H9 (cell line): Measurements from ENCODE around the gene USP22. TPM values are rescaled to one million over a fixed set of nuclear protein-coding genes. Genes with fewer than 3 reads are reported as not detected.

Source experiments
- DNase-seq: peaks from one replicate; pipeline ENCODE4 v3.0.0-alpha.2; 2017
- H2AFZ ChIP-seq: one replicate; pipeline ENCODE4 v1.6.1; 2013; ENCODE audit warnings: mild to moderate bottlenecking, low read length, control low read depth, moderate library complexity
- H2AK5ac ChIP-seq: 2 replicates; pipeline ENCODE4 v1.6.1; 2013; ENCODE audit warnings: low read length, control low read depth, mixed read lengths; ENCODE audit not compliant: insufficient read length
- H2BK120ac ChIP-seq: one replicate; pipeline ENCODE4 v1.6.1; 2013; ENCODE audit warnings: low read depth, mild to moderate bottlenecking, low read length, control low read depth, inconsistent platforms; ENCODE audit not compliant: poor library complexity, severe bottlenecking
- H2BK12ac ChIP-seq: 2 replicates; pipeline ENCODE4 v1.6.1; 2013; ENCODE audit warnings: low read length, control low read depth, mixed read lengths, low read depth; ENCODE audit not compliant: insufficient read length
- H2BK15ac ChIP-seq: 2 replicates; pipeline ENCODE4 v1.6.1; 2013; ENCODE audit warnings: low read depth, low read length, control low read depth
- H2BK20ac ChIP-seq: one replicate; pipeline ENCODE4 v1.6.1; 2013; ENCODE audit warnings: low read depth, mild to moderate bottlenecking, low read length, control low read depth, inconsistent platforms; ENCODE audit not compliant: poor library complexity, severe bottlenecking
- H2BK5ac ChIP-seq: 2 replicates; pipeline ENCODE4 v1.6.1; 2013; ENCODE audit warnings: low read length, control low read depth, mixed read lengths; ENCODE audit not compliant: insufficient read length
- H3K14ac ChIP-seq: 2 replicates; pipeline ENCODE4 v1.6.1; 2013; ENCODE audit warnings: low read length, control low read depth; ENCODE audit not compliant: insufficient read depth
- H3K18ac ChIP-seq: 2 replicates; pipeline ENCODE4 v1.6.1; 2013; ENCODE audit warnings: low read depth, mild to moderate bottlenecking, mixed read lengths, low read length, control low read depth; ENCODE audit not compliant: insufficient read length
- H3K23ac ChIP-seq: 2 replicates; pipeline ENCODE4 v1.6.1; 2013; ENCODE audit warnings: low read length, control low read depth, mixed read lengths, low read depth; ENCODE audit not compliant: insufficient read length
- H3K23me2 ChIP-seq: 2 replicates; pipeline ENCODE4 v1.6.1; 2013; ENCODE audit warnings: low read depth, mild to moderate bottlenecking, mixed read lengths, low read length, control low read depth; ENCODE audit not compliant: insufficient read length, poor library complexity, severe bottlenecking
- H3K27ac ChIP-seq: 2 replicates; pipeline ENCODE4 v1.5.1; 2013; ENCODE audit warnings: low read length, control low read depth, mixed read lengths, low read depth; ENCODE audit not compliant: insufficient read length
- H3K27me3 ChIP-seq: 2 replicates; pipeline ENCODE4 v1.6.1; 2013; ENCODE audit warnings: low read length, control low read depth, inconsistent platforms; ENCODE audit not compliant: insufficient read depth
- H3K4ac ChIP-seq: 2 replicates; pipeline ENCODE4 v1.6.1; 2013; ENCODE audit warnings: low read depth, mild to moderate bottlenecking, control low read depth, inconsistent platforms, low read length, moderate library complexity
- H3K4me1 ChIP-seq: 2 replicates; pipeline ENCODE4 v1.6.1; 2013; ENCODE audit warnings: low read length, control low read depth, inconsistent platforms; ENCODE audit not compliant: insufficient read depth
- H3K4me2 ChIP-seq: 2 replicates; pipeline ENCODE4 v1.6.1; 2013; ENCODE audit warnings: low read length, control low read depth, mixed read lengths; ENCODE audit not compliant: insufficient read length, insufficient read depth
- H3K56ac ChIP-seq: 2 replicates; pipeline ENCODE4 v1.6.1; 2013; ENCODE audit warnings: low read depth, mild to moderate bottlenecking, mixed read lengths, low read length, control low read depth; ENCODE audit not compliant: insufficient read length
- H3K79me1 ChIP-seq: 2 replicates; pipeline ENCODE4 v1.6.1; 2013; ENCODE audit warnings: low read depth, mild to moderate bottlenecking, moderate library complexity, low read length, control low read depth, inconsistent platforms; ENCODE audit not compliant: insufficient read depth, poor library complexity, severe bottlenecking
- H3K79me2 ChIP-seq: 2 replicates; pipeline ENCODE4 v1.6.1; 2013; ENCODE audit warnings: low read length, control low read depth, inconsistent platforms; ENCODE audit not compliant: insufficient read depth
- H3K9ac ChIP-seq: 2 replicates; pipeline ENCODE4 v1.6.1; 2013; ENCODE audit warnings: low read length, control low read depth, mixed read lengths; ENCODE audit not compliant: insufficient read length; ENCODE audit errors: extremely low read depth
- H3K9me3 ChIP-seq: one replicate; pipeline ENCODE4 v1.6.1; 2013; ENCODE audit warnings: low read depth, low read length, inconsistent platforms; ENCODE audit not compliant: control insufficient read depth
- H3T11ph ChIP-seq: one replicate; pipeline ENCODE4 v1.6.1; 2013; ENCODE audit warnings: mild to moderate bottlenecking, low read length, control low read depth, inconsistent platforms
- H4K20me1 ChIP-seq: one replicate; pipeline ENCODE4 v1.6.1; 2013; ENCODE audit not compliant: control insufficient read depth, insufficient read length, insufficient read depth
- H4K5ac ChIP-seq: 2 replicates; pipeline ENCODE4 v1.6.1; 2013; ENCODE audit warnings: low read depth, mild to moderate bottlenecking, mixed read lengths, low read length, control low read depth; ENCODE audit not compliant: insufficient read length
- H4K8ac ChIP-seq: replicated peaks from 2 replicates; pipeline ENCODE4 v1.6.1; 2013; ENCODE audit warnings: low read length, control low read depth, mixed read lengths, low read depth; ENCODE audit not compliant: insufficient read length
- H4K91ac ChIP-seq: 2 replicates; pipeline ENCODE4 v1.6.1; 2013; ENCODE audit warnings: low read depth, mild to moderate bottlenecking, moderate library complexity, mixed read lengths, low read length, control low read depth; ENCODE audit not compliant: insufficient read length
- H3K27ac Mint-ChIP-seq, 3 experiments: 2 replicates in 2 of 3; 3 replicates in 1 of 3; pipeline ENCODE4 v1.8.0; 2020 to 2021; ENCODE audit warnings: mixed read lengths in 3 of 3, mild to moderate bottlenecking in 1 of 3, moderate library complexity in 1 of 3
- H3K27me3 Mint-ChIP-seq: 2 replicates; pipeline ENCODE4 v1.8.0; 2021; ENCODE audit warnings: low read depth, mild to moderate bottlenecking, moderate library complexity, mixed read lengths
- H3K36me3 Mint-ChIP-seq, 3 experiments: 2 replicates in 2 of 3; 3 replicates in 1 of 3; pipeline ENCODE4 v1.8.0; 2020 to 2021; ENCODE audit warnings: low read depth in 3 of 3, mixed read lengths in 3 of 3; ENCODE audit not compliant: insufficient read depth in 1 of 3
- H3K4me1 Mint-ChIP-seq, 2 experiments: 2 replicates each; pipeline ENCODE4 v1.8.0; 2020; ENCODE audit warnings: mixed read lengths in 2 of 2
- H3K4me3 Mint-ChIP-seq, 2 experiments: 2 replicates in 1 of 2; 3 replicates in 1 of 2; pipeline ENCODE4 v1.8.0; 2020 to 2021; ENCODE audit warnings: mild to moderate bottlenecking in 2 of 2, mixed read lengths in 2 of 2, moderate library complexity in 1 of 2
- H3K9me3 Mint-ChIP-seq, 2 experiments: 2 replicates in 1 of 2; 3 replicates in 1 of 2; pipeline ENCODE4 v1.8.0; 2020; ENCODE audit warnings: mild to moderate bottlenecking in 2 of 2, mixed read lengths in 2 of 2, moderate library complexity in 1 of 2
- WGBS: extraction: QIAGEN DNeasy Blood & Tissue Kit; methylation state at CpG from one replicate; pipeline ENCODE4 v1.1.7; 2013; ENCODE audit warnings: missing lambda C conversion rate, low lambda C conversion rate, mixed read lengths; ENCODE audit not compliant: insufficient read length; ENCODE audit errors: extremely low coverage; 5-methylcytosine and 5-hydroxymethylcytosine counted together
- total RNA-seq: library from RNA; stranded (reverse); gene quantifications from 2 replicates; pipeline ENCODE4 v1.2.1, GENCODE V29; 2021
- TF ChIP-seq, protein P1 (sequence below): fragments of 200-600 bp; sonication (generic); conservative IDR thresholded peaks from 3 replicates; pipeline ENCODE4 v1.8.0; 2021; ENCODE audit warnings: antibody characterized with exemption, mild to moderate bottlenecking

Gene USP22
- total RNA-seq, 1 experiment from 2014 or later, result 345 TPM

DNA sequence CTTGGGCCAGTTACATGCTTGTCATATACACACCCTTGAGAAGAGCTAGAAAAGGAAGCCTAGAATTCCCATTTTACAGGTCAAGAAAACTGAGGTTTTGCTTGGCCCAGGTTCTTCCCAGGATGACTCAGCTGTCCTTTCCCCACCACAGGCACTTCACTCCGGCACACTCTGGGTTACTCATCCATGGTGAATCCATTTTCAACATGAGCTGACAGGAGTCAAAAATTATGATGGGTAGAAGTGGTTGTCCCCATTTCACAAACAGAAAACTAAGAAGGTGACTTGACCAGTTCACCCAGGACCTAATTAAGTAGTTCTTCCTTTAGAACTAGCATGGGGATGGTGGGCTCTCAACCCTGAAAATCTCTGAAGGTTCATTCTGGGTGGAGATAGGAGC is 67.2 kb downstream of the USP22 start:
- Histone ChIP-seq H3K27ac (no peak overlapping the region), H3K27me3 (no peaks in the 10 kb centered on the region), H3K14ac (no peak overlapping the region), H3K4me2 (no peak overlapping the region), H3T11ph (no peak overlapping the region), H3K79me2 (no peaks in the 10 kb centered on the region), H3K18ac (no peak overlapping the region), H2AK5ac (no peak overlapping the region), H2BK5ac (no peak overlapping the region), H4K91ac (no peak overlapping the region), H3K4ac (no peak overlapping the region), H3K9ac (no peak overlapping the region), H4K5ac (no peak overlapping the region), H4K8ac (no peak overlapping the region), H3K56ac (no peak overlapping the region), H2BK12ac (no peak overlapping the region), H3K4me1 (no peaks in the 10 kb centered on the region), H3K23me2 (no peaks in the 10 kb centered on the region), H2BK15ac (no peak overlapping the region), H2BK20ac (no peak overlapping the region), H3K23ac (no peak overlapping the region), H4K20me1 (no peaks in the 10 kb centered on the region), H3K9me3 (no peaks in the 10 kb centered on the region), H2AFZ (no peak overlapping the region), H3K79me1 (no peaks in the 10 kb centered on the region), H2BK120ac (no peak overlapping the region)
- Mint-ChIP-seq H3K27ac (no peak overlapping the region), H3K4me1 (peaks cover 0 to 4% of the 10 kb centered on the region in 2 experiments; a peak in 2 of 4 replicates), H3K27me3 (peaks cover 2% of the 10 kb centered on the region; the same call in 1 of the 2 replicates), H3K4me3 (no peak overlapping the region), H3K9me3 (peaks cover 0 to 3% of the 10 kb centered on the region in 2 experiments; a peak in 3 of 5 replicates), H3K36me3 (peaks cover 13 to 20% (median 14%) of the 10 kb centered on the region in 3 experiments)
- TF ChIP-seq, protein P1, sequence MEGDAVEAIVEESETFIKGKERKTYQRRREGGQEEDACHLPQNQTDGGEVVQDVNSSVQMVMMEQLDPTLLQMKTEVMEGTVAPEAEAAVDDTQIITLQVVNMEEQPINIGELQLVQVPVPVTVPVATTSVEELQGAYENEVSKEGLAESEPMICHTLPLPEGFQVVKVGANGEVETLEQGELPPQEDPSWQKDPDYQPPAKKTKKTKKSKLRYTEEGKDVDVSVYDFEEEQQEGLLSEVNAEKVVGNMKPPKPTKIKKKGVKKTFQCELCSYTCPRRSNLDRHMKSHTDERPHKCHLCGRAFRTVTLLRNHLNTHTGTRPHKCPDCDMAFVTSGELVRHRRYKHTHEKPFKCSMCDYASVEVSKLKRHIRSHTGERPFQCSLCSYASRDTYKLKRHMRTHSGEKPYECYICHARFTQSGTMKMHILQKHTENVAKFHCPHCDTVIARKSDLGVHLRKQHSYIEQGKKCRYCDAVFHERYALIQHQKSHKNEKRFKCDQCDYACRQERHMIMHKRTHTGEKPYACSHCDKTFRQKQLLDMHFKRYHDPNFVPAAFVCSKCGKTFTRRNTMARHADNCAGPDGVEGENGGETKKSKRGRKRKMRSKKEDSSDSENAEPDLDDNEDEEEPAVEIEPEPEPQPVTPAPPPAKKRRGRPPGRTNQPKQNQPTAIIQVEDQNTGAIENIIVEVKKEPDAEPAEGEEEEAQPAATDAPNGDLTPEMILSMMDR, result no peak
- WGBS, result no CpG with 5 or more reads among the region's 1 CpG
- no peak for DNase-seq
